Adipocyte (in vitro differentiated cells): ENCODE measurements around the gene NPDC1.
"Not testable (repeated sequence)": the region's sequence is repeated elsewhere in the genome, so short reads cannot be mapped to it uniquely, and the experiment has no call there.

Experiments used
- DNase-seq: peaks from one replicate; pipeline ENCODE4 v3.0.0-alpha.2; 2015; ENCODE audit warnings: low read depth
- H3K27me3 ChIP-seq: replicated peaks from 2 replicates; pipeline ENCODE4 v1.7.0; 2013; ENCODE audit warnings: mild to moderate bottlenecking, low read length, moderate library complexity; ENCODE audit not compliant: control insufficient read depth, insufficient read depth
- H3K36me3 ChIP-seq: 2 replicates; pipeline ENCODE4 v1.7.0; 2013; ENCODE audit warnings: low read length, mild to moderate bottlenecking, moderate library complexity; ENCODE audit not compliant: control insufficient read depth, insufficient read depth, severe bottlenecking
- H3K4me1 ChIP-seq: 2 replicates; pipeline ENCODE4 v1.7.0; 2013; ENCODE audit warnings: mild to moderate bottlenecking, low read length, moderate library complexity; ENCODE audit not compliant: control insufficient read depth, insufficient read depth
- H3K4me3 ChIP-seq: 2 replicates; pipeline ENCODE4 v1.7.0; 2013; ENCODE audit warnings: mild to moderate bottlenecking, low read length, moderate library complexity
- H3K9ac ChIP-seq: 2 replicates; pipeline ENCODE4 v1.7.0; 2013; ENCODE audit warnings: mild to moderate bottlenecking, low read length, moderate library complexity
- H3K9me3 ChIP-seq: 2 replicates; pipeline ENCODE4 v1.7.0; 2013; ENCODE audit warnings: mild to moderate bottlenecking, low read length, moderate library complexity; ENCODE audit not compliant: control insufficient read depth

The NPDC1 gene

GRCh38 chr9:137034039-137034708 is 11.8 kb downstream of the NPDC1 start:
- H3K9ac ChIP-seq, result no peak overlapping the region
- H3K9me3 ChIP-seq, result no peaks in the 10 kb centered on the region
- H3K27me3 ChIP-seq, result no peaks in the 10 kb centered on the region
- no peak overlapping the region for H3K4me3 ChIP-seq
- no peak for DNase-seq
- H3K4me1 ChIP-seq, result peaks cover 1% of the 10 kb centered on the region
- peaks cover 3% of the 10 kb centered on the region for H3K36me3 ChIP-seq

GRCh38 chr9:137033481-137033880 is 12.5 kb downstream of the NPDC1 start:
- not testable (repeated sequence) for H3K4me3 ChIP-seq, H3K36me3 ChIP-seq, H3K9me3 ChIP-seq, H3K4me1 ChIP-seq, DNase-seq, H3K9ac ChIP-seq, H3K27me3 ChIP-seq

- no peaks in the 10 kb centered on the region for H3K9me3 ChIP-seq
- DNase-seq, result no peak
- no peaks in the 10 kb centered on the region for H3K27me3 ChIP-seq
- no peak overlapping the region for H3K4me3 ChIP-seq
- H3K9ac ChIP-seq, result no peak overlapping the region
- no peaks in the 10 kb centered on the region for H3K36me3 ChIP-seq
- H3K4me1 ChIP-seq, result peaks cover 10% of the 10 kb centered on the region
Observed at GRCh38 chr9:137032858-137033257, 13.1 kb downstream of the NPDC1 start.

GRCh38 chr9:137031904-137032640 is 13.9 kb downstream of the NPDC1 start, which contains the start of gene FUT7:
TSS of gene FUT7 (minus strand) at chr9:137032088. CDS start at chr9:137031991, 97 bp downstream.
- H3K4me1 ChIP-seq, result peaks cover 15% of the 10 kb centered on the region
- DNase-seq, result no peak
- no peaks in the 10 kb centered on the region for H3K27me3 ChIP-seq
- no peaks in the 10 kb centered on the region for H3K9me3 ChIP-seq
- no peaks in the 10 kb centered on the region for H3K36me3 ChIP-seq
- H3K9ac ChIP-seq, result no peak within 1 kb of the TSS
- no peak within 1 kb of the TSS for H3K4me3 ChIP-seq

GRCh38 chr9:137030538-137031527 is 15.1 kb downstream of the NPDC1 start:
- H3K9ac ChIP-seq, result no peak overlapping the region
- no peak overlapping the region for H3K4me3 ChIP-seq
- DNase-seq, result no peak
- H3K4me1 ChIP-seq, result peaks cover 17% of the 10 kb centered on the region
- H3K9me3 ChIP-seq, result no peaks in the 10 kb centered on the region
- H3K36me3 ChIP-seq, result no peaks in the 10 kb centered on the region
- H3K27me3 ChIP-seq, result no peaks in the 10 kb centered on the region

- no peak for DNase-seq
- no peak overlapping the region for H3K4me3 ChIP-seq
- H3K27me3 ChIP-seq, result no peaks in the 10 kb centered on the region
- H3K9me3 ChIP-seq, result no peaks in the 10 kb centered on the region
- no peak overlapping the region for H3K9ac ChIP-seq
- peaks cover 17% of the 10 kb centered on the region for H3K4me1 ChIP-seq
- no peaks in the 10 kb centered on the region for H3K36me3 ChIP-seq
Observed at GRCh38 chr9:137030006-137030405, 16.0 kb downstream of the NPDC1 start.

GRCh38 chr9:137029058-137029936 is 16.7 kb downstream of the NPDC1 start:
- Histone ChIP-seq H3K9me3 (no peaks in the 10 kb centered on the region), H3K9ac (peak overlapping the region; percentile 79), H3K27me3 (no peaks in the 10 kb centered on the region), H3K4me3 (peak overlapping the region; percentile 79), H3K36me3 (no peaks in the 10 kb centered on the region), H3K4me1 (peaks cover 17% of the 10 kb centered on the region)
- DNase-seq, result peak; percentile 86

GRCh38 chr9:137028263-137029057 is 17.5 kb downstream of the NPDC1 start:
- H3K4me3 ChIP-seq, result peak overlapping the region; percentile 79
- DNase-seq, result peak; percentile 90
- H3K27me3 ChIP-seq, result no peaks in the 10 kb centered on the region
- H3K9ac ChIP-seq, result peak overlapping the region; percentile 79
- no peaks in the 10 kb centered on the region for H3K36me3 ChIP-seq
- peaks cover 17% of the 10 kb centered on the region for H3K4me1 ChIP-seq
- H3K9me3 ChIP-seq, result no peaks in the 10 kb centered on the region

- Histone ChIP-seq H3K9me3 (no peaks in the 10 kb centered on the region), H3K4me3 (peak within 1 kb of the TSS; percentile 82), H3K27me3 (no peaks in the 10 kb centered on the region), H3K9ac (peak within 1 kb of the TSS; percentile 84), H3K4me1 (peaks cover 20% of the 10 kb centered on the region), H3K36me3 (no peaks in the 10 kb centered on the region)
- peak; percentile 73 for DNase-seq
Observed at GRCh38 chr9:137027369-137028262, 18.4 kb downstream of the NPDC1 start, which contains the start of gene ABCA2. TSS of gene ABCA2 (minus strand) at chr9:137028237. CDS start at chr9:137028140, 97 bp downstream.
